HEK293T (cell line): ENCODE data around the gene STK36.

Experiments
- BHLHE40 ChIP-seq: fragments of 450-650 bp; IDR thresholded peaks from 2 replicates; pipeline ENCODE4 v1.6.1; 2016; ENCODE audit warnings: mild to moderate bottlenecking, moderate library complexity, borderline replicate concordance
- ELF4 ChIP-seq: fragments of 450-650 bp; IDR thresholded peaks from 2 replicates; pipeline ENCODE4 v1.6.1; 2017; ENCODE audit warnings: antibody characterized with exemption
- FOXK2 ChIP-seq: fragments of 450-650 bp; IDR thresholded peaks from 2 replicates; pipeline ENCODE4 v1.6.1; 2016; ENCODE audit warnings: mild to moderate bottlenecking
- FOXM1 ChIP-seq: fragments of 450-650 bp; IDR thresholded peaks from 2 replicates; pipeline ENCODE4 v1.6.1; 2017; ENCODE audit warnings: mild to moderate bottlenecking, borderline replicate concordance
- HDGF ChIP-seq: fragments of 450-650 bp; IDR thresholded peaks from 2 replicates; pipeline ENCODE4 v1.6.1; 2017; ENCODE audit warnings: antibody characterized with exemption, borderline replicate concordance
- LEF1 ChIP-seq: fragments of 450-650 bp; IDR thresholded peaks from 2 replicates; pipeline ENCODE4 v1.6.1; 2017; ENCODE audit warnings: mild to moderate bottlenecking, borderline replicate concordance
- NFRKB ChIP-seq: fragments of 450-650 bp; IDR thresholded peaks from 2 replicates; pipeline ENCODE4 v1.6.1; 2016; ENCODE audit warnings: mild to moderate bottlenecking, moderate library complexity
- SP1 ChIP-seq: fragments of 450-650 bp; IDR thresholded peaks from 2 replicates; pipeline ENCODE4 v1.6.1; 2017
- SUZ12 ChIP-seq: fragments of 450-650 bp; IDR thresholded peaks from 2 replicates; pipeline ENCODE4 v1.6.1; 2016; ENCODE audit warnings: mild to moderate bottlenecking
- TARDBP ChIP-seq: fragments of 450-650 bp; IDR thresholded peaks from 2 replicates; pipeline ENCODE4 v1.6.1; 2016
- ZNF384 ChIP-seq: fragments of 450-650 bp; IDR thresholded peaks from 2 replicates; pipeline ENCODE4 v1.6.1; 2016
- TF ChIP-seq, protein P1 (sequence below): fragments of 450-650 bp; IDR thresholded peaks from 2 replicates; pipeline ENCODE4 v1.6.1; 2016

- TF ChIP-seq HDGF = no peak
- TF ChIP-seq TARDBP = no peak
- TF ChIP-seq ELF4 = no peak
- no peak for TF ChIP-seq NFRKB
- no peak for TF ChIP-seq FOXK2
- TF ChIP-seq BHLHE40 = no peak
- TF ChIP-seq SUZ12 = no peak
- TF ChIP-seq FOXM1 = no peak
- TF ChIP-seq ZNF384 = no peak
- no peak for TF ChIP-seq SP1
- TF ChIP-seq LEF1 = no peak
- TF ChIP-seq, protein P1, sequence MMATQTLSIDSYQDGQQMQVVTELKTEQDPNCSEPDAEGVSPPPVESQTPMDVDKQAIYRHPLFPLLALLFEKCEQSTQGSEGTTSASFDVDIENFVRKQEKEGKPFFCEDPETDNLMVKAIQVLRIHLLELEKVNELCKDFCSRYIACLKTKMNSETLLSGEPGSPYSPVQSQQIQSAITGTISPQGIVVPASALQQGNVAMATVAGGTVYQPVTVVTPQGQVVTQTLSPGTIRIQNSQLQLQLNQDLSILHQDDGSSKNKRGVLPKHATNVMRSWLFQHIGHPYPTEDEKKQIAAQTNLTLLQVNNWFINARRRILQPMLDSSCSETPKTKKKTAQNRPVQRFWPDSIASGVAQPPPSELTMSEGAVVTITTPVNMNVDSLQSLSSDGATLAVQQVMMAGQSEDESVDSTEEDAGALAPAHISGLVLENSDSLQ = no peak
Observed at GRCh38 chr2:218744615-218745014, 72.7 kb downstream of the STK36 start.
